Measurements from ENCODE around the gene LRMDA.

GRCh38 chr10:75451831-75452230 is 20.4 kb downstream of the LRMDA start:
- TF ChIP-seq CTCF (IDR thresholded peaks at IDR 0.05): no peak
- no peak for TF ChIP-seq POLR2A (IDR thresholded peaks at IDR 0.05)
